HFFc6 (cell line): ENCODE measurements around the gene CRIP1. TPM values are rescaled to one million over a fixed set of nuclear protein-coding genes. Genes with fewer than 3 reads are reported as not detected.

Source experiments
- DNase-seq: peaks from one replicate; pipeline ENCODE4 v3.0.0-alpha.2; 2018
- H3K27ac Mint-ChIP-seq: 2 replicates; pipeline ENCODE4 v1.8.0; 2020; ENCODE audit warnings: mild to moderate bottlenecking, mixed read lengths
- H3K27me3 Mint-ChIP-seq: 2 replicates; pipeline ENCODE4 v1.8.0; 2021; ENCODE audit warnings: mild to moderate bottlenecking, moderate library complexity, mixed read lengths; ENCODE audit not compliant: insufficient read depth
- H3K36me3 Mint-ChIP-seq: 2 replicates; pipeline ENCODE4 v1.8.0; 2021; ENCODE audit warnings: low read depth, mixed read lengths
- H3K4me1 Mint-ChIP-seq: 2 replicates; pipeline ENCODE4 v1.8.0; 2020; ENCODE audit warnings: low read depth, mixed read lengths
- H3K4me3 Mint-ChIP-seq: 2 replicates; pipeline ENCODE4 v1.8.0; 2020; ENCODE audit warnings: mild to moderate bottlenecking, moderate library complexity, mixed read lengths
- H3K9me3 Mint-ChIP-seq: 2 replicates; pipeline ENCODE4 v1.8.0; 2020; ENCODE audit warnings: mild to moderate bottlenecking, mixed read lengths
- CTCF ChIP-seq: fragments of 200-600 bp; sonication (generic); IDR thresholded peaks from 2 replicates; pipeline ENCODE4 v1.5.0; 2021; ENCODE audit warnings: antibody characterized with exemption, mild to moderate bottlenecking
- total RNA-seq, 6 experiments: library from RNA; stranded (reverse); fragmentation: NEBNext Ultra II Directional; extraction: Animal tissue kit (Norgen Biotek cat#: 25700); gene quantifications; 2 replicates in 1 of 6; 3 replicates in 5 of 6; pipeline ENCODE4 v1.2.3, GENCODE V29; 2021

Gene CRIP1
- total RNA-seq, 6 experiments from 2014 or later: 4.8 to 55.2 (median 42.3) TPM

GRCh38 chr14:105453847-105454246, 32.8 kb upstream of the CRIP1 start:
- no peaks in the 10 kb centered on the region for H3K9me3 Mint-ChIP-seq
- no peaks in the 10 kb centered on the region for H3K4me1 Mint-ChIP-seq
- no peak overlapping the region for H3K4me3 Mint-ChIP-seq
- no peak for TF ChIP-seq CTCF
- H3K36me3 Mint-ChIP-seq: peaks cover 15% of the 10 kb centered on the region; the same call in 1 of the 2 replicates
- peaks cover 4% of the 10 kb centered on the region; the same call in 1 of the 2 replicates for H3K27me3 Mint-ChIP-seq
- no peak overlapping the region for H3K27ac Mint-ChIP-seq
- no peak for DNase-seq

- TF ChIP-seq CTCF: no peak
- Mint-ChIP-seq H3K4me3 (no peak overlapping the region), H3K27ac (no peak overlapping the region), H3K9me3 (no peaks in the 10 kb centered on the region), H3K27me3 (peaks cover 4% of the 10 kb centered on the region; the same call in 1 of the 2 replicates), H3K4me1 (no peaks in the 10 kb centered on the region), H3K36me3 (peaks cover 15% of the 10 kb centered on the region; the same call in 1 of the 2 replicates)
- DNase-seq: no peak
Observed at GRCh38 chr14:105455086-105455640, 31.5 kb upstream of the CRIP1 start.

GRCh38 chr14:105455766-105456660, 30.7 kb upstream of the CRIP1 start:
- no peak for DNase-seq
- peaks cover 15% of the 10 kb centered on the region; the same call in 1 of the 2 replicates for H3K36me3 Mint-ChIP-seq
- H3K27me3 Mint-ChIP-seq: peaks cover 4% of the 10 kb centered on the region; the same call in 1 of the 2 replicates
- no peak overlapping the region for H3K4me3 Mint-ChIP-seq
- no peak overlapping the region for H3K27ac Mint-ChIP-seq
- H3K4me1 Mint-ChIP-seq: no peaks in the 10 kb centered on the region
- TF ChIP-seq CTCF: no peak
- H3K9me3 Mint-ChIP-seq: no peaks in the 10 kb centered on the region

GRCh38 chr14:105456736-105457617, 29.7 kb upstream of the CRIP1 start:
- no peak for TF ChIP-seq CTCF
- Mint-ChIP-seq H3K27me3 (peaks cover 2% of the 10 kb centered on the region), H3K27ac (no peak overlapping the region), H3K36me3 (peaks cover 19% of the 10 kb centered on the region), H3K9me3 (no peaks in the 10 kb centered on the region), H3K4me1 (no peaks in the 10 kb centered on the region), H3K4me3 (no peak overlapping the region)
- no peak for DNase-seq

DNA sequence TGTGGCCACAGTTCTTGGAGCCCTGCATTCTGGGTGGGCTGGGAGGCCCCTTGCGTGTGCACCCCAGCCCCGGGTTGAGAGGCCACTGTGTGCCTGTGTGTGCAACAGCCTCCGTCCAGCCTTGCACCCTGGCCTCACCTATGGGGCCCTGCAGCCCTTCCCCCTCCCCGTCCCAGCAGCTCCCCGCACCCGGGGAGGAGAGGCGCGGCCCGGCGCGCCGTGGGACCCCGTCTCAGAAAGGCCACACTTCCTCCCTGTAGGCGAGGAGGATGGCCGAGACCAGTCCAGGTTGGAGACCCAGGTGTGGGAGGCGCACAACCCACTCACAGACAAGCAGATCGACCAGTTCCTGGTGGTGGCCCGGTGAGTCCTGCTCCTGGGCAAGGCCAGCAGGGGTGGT, 28.7 kb upstream of the CRIP1 start:
- Mint-ChIP-seq H3K27me3 (no peaks in the 10 kb centered on the region; the same call in 1 of the 2 replicates), H3K4me1 (no peaks in the 10 kb centered on the region), H3K4me3 (no peak overlapping the region), H3K9me3 (no peaks in the 10 kb centered on the region), H3K36me3 (peaks cover 13% of the 10 kb centered on the region), H3K27ac (no peak overlapping the region)
- DNase-seq: no peak
- no peak for TF ChIP-seq CTCF
